OCI-LY3 (cell line): Measurements from ENCODE around the gene RPS21.

Experiments used
- CTCF ChIP-seq: fragments of 200-600, 300-600 bp; sonication (generic); IDR thresholded peaks from 2 replicates; pipeline ENCODE4 v1.5.1; 2014; ENCODE audit warnings: antibody characterized with exemption, low read length, low read depth
- EZH2phosphoT487 ChIP-seq: fragments of 200-600 bp; shearing (Covaris generic); IDR thresholded peaks from 2 replicates; pipeline ENCODE4 v1.6.1; 2018; ENCODE audit warnings: antibody characterized with exemption, mixed run types, low read depth

- TF ChIP-seq CTCF: no peak
- no peak for TF ChIP-seq EZH2phosphoT487
Measured at GRCh38 chr20:62357187-62357667, 29.7 kb upstream of the RPS21 start.
